Activated CD8-positive, alpha-beta T cell treated with anti-CD3 and anti-CD28 coated beads, Interleukin-2, amount 10 ng/mL, durations not matched to agents 7 days and 5 days (primary cell): ENCODE measurements around the gene BLCAP. TPM values are rescaled to one million over a fixed set of nuclear protein-coding genes. Genes with fewer than 3 reads are reported as not detected.
"Not testable (repeated sequence)": the region's sequence is repeated elsewhere in the genome, so short reads cannot be mapped to it uniquely, and the experiment has no call there.

Experiments used
- ATAC-seq: fragments of 150-1000 bp; cut with Tn5 transposase; one replicate; pipeline ENCODE4 v1.10.0; 2021; ENCODE audit warnings: moderate library complexity
- CTCF ChIA-PET: fragments of 350-600 bp; sonication (Branson Sonifier 250); formaldehyde crosslinking; loops from one replicate; lab custom pipeline; 2021; ENCODE audit warnings: antibody characterized with exemption; lab: Charles Lee
- POLR2A ChIA-PET: fragments of 350-600 bp; sonication (Branson Sonifier 250); formaldehyde crosslinking; loops from one replicate; lab custom pipeline; 2021; ENCODE audit warnings: antibody characterized with exemption; lab: Charles Lee
- DNase-seq: peaks from one replicate; pipeline ENCODE4 v3.0.0-alpha.2; 2020
- H3K27ac Mint-ChIP-seq: one replicate; pipeline ENCODE4 v1.8.0; 2021; ENCODE audit warnings: mild to moderate bottlenecking, mixed read lengths
- H3K27me3 Mint-ChIP-seq: one replicate; pipeline ENCODE4 v1.8.0; 2021; ENCODE audit warnings: low read depth, mixed read lengths
- H3K36me3 Mint-ChIP-seq: one replicate; pipeline ENCODE4 v1.8.0; 2021; ENCODE audit warnings: low read depth, mixed read lengths
- H3K4me1 Mint-ChIP-seq: one replicate; pipeline ENCODE4 v1.8.0; 2021; ENCODE audit warnings: low read depth, mixed read lengths
- H3K4me3 Mint-ChIP-seq: one replicate; pipeline ENCODE4 v1.8.0; 2021; ENCODE audit warnings: mild to moderate bottlenecking, mixed read lengths
- H3K9me3 Mint-ChIP-seq: one replicate; pipeline ENCODE4 v1.8.0; 2022; ENCODE audit warnings: mixed read lengths; ENCODE audit not compliant: insufficient read depth
- total RNA-seq, 2 experiments: library from RNA; stranded (reverse); gene quantifications; one replicate each; pipeline ENCODE4 v1.2.3, GENCODE V29; 2021

The BLCAP gene
- total RNA-seq, 2 experiments from 2014 or later: 33.2 to 34.6 TPM

DNA sequence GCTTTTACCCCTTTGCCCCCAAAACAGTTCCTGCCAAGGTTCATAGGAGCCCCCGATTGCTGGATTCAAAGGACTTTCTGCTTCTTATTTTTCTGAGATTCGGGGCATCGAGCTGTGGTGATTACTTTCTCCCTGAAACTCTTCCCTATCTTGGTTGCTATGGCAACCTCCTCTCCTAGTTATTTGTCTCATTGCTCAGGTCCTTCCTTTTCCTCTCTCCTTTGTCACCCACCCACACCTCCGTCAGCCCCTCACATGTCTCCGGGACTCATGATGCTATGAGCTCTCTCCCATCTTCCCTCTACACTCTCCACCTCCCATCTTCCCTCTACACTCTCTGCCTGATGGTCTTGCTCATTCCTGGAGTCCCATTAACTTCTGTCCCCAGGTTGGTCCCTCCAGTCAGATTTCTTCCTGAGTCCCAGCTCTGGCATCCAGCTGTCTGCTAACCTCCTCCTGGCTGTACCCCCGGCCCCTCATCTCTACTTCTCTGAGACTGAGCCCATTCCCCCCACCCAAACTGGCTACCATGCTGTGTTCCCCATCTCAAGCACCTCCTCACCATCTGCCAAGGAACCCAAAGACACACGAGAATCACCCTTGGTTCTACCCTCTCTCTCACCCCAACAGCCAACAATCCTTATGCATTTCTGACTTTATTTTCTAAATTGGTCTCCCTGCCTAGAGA is 36.9 kb downstream of the BLCAP start:
- no peaks in the 10 kb centered on the region for H3K27me3 Mint-ChIP-seq
- no peaks in the 10 kb centered on the region for H3K9me3 Mint-ChIP-seq
- ATAC-seq (no peak), DNase-seq (no peak)
- peaks cover 3% of the 10 kb centered on the region for H3K4me1 Mint-ChIP-seq
- CTCF ChIA-PET: no interaction called here
- H3K36me3 Mint-ChIP-seq: no peaks in the 10 kb centered on the region
- POLR2A ChIA-PET: no interaction called here
- H3K27ac Mint-ChIP-seq: no peak overlapping the region
- no peak overlapping the region for H3K4me3 Mint-ChIP-seq

DNA sequence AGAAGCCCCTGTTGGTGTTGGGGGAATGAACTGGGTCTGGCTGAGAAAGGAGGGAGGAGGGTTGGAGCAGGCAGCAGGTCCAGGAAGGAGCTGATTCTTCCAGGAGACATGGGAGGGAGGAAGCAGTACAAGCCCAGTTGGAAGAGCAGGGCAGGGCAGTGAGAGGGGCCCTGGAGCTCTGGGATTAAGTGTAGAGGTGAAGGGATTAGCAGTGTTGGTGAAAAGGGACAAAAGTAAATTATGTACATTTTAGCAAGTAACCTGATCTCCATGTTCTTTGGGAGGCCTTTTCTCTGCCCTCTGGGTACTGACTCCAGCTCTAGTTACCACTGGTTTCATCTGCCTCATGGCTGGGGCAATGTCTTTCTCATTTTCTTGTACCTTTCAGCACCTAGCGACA is 41.5 kb downstream of the BLCAP start:
- H3K4me3 Mint-ChIP-seq, H3K4me1 Mint-ChIP-seq, CTCF ChIA-PET, ATAC-seq, H3K27ac Mint-ChIP-seq, H3K9me3 Mint-ChIP-seq, H3K36me3 Mint-ChIP-seq, DNase-seq: not testable (repeated sequence)
- POLR2A ChIA-PET: interaction anchor here (1.3 kb wide), 1 partner anchor 16 kb away, joined by 3 read pairs; no protein-coding TSS in a partner anchor
- H3K27me3 Mint-ChIP-seq: peaks cover 10% of the 10 kb centered on the region

DNA sequence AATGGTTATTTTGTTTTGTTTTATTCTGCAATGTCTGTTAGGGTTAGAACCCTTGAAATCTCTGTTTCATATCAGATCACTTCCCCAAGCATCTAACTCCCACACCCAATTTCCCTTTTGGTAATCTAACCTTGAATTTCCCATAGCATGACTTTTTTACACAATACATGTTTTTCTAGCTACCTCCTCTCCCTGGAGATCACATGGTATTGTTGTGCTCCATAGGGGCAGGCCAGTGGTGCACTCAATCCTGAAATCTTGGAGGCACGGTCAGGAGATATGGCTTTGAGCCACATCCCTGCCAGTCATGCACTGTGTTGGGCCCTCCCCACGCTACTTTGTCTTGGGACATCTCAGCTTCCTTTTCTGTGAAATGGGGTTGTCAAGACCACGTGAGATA is 43.3 kb downstream of the BLCAP start:
- no peaks in the 10 kb centered on the region for H3K36me3 Mint-ChIP-seq
- H3K27me3 Mint-ChIP-seq: peaks cover 16% of the 10 kb centered on the region
- H3K9me3 Mint-ChIP-seq: no peaks in the 10 kb centered on the region
- no peak overlapping the region for H3K4me3 Mint-ChIP-seq
- POLR2A ChIA-PET: no interaction called here
- no peak for ATAC-seq
- DNase-seq: no peak
- no peaks in the 10 kb centered on the region for H3K4me1 Mint-ChIP-seq
- CTCF ChIA-PET: no interaction called here
- H3K27ac Mint-ChIP-seq: no peak overlapping the region

DNA sequence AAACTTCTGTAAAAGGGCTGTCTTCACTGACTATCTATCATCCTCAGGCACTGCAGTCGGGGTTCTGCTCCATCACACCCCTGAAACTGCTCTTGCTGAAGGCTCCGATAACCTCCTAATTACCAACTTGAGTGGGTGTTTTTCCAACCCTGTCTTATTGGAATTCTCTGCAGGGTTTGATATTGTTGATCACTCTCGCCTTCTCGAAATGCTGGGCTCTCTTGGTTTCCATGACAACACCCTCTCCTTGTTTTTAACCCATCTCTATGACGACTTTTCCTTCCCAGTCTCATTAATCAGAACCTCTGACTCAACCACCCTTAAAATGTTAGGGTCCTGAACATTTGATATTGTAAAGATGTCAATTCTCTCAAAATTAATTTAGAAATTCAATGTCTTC is 46.1 kb downstream of the BLCAP start:
- no peak overlapping the region for H3K27ac Mint-ChIP-seq

DNA sequence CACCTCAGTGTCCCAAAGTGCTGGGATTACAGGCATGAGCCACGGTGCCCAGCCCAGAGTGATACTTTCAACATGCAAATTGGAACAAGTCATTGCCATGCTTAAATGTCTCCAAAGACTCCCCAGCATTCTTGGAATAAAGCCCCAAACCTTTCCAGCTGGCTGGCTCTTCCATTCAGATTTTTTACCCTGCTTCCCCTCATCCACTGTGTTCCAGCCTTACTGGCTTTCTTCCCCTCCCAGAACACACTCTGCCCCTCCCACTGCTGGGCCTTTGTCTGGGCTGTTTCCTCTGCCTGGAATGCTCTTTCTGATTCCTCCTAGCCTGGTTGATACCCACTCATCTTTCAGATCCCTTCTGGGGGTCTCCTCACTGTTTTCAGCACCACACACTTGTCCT is 46.8 kb downstream of the BLCAP start:
- no peak overlapping the region for H3K4me3 Mint-ChIP-seq
- H3K9me3 Mint-ChIP-seq: no peaks in the 10 kb centered on the region
- no peak overlapping the region for H3K27ac Mint-ChIP-seq
- H3K27me3 Mint-ChIP-seq: peaks cover 25% of the 10 kb centered on the region
- no peaks in the 10 kb centered on the region for H3K4me1 Mint-ChIP-seq
- no peak for ATAC-seq
- ChIA-PET POLR2A (no interaction called here), CTCF (interaction anchor here (0.6 kb wide), 1 partner anchor 304 kb away, joined by 4 read pairs; no protein-coding TSS in a partner anchor)
- DNase-seq: no peak
- H3K36me3 Mint-ChIP-seq: no peaks in the 10 kb centered on the region

More for the DNA sequence above, 46.1 kb downstream of the BLCAP start:
- no peaks in the 10 kb centered on the region for H3K9me3 Mint-ChIP-seq
- H3K4me1 Mint-ChIP-seq: no peaks in the 10 kb centered on the region
- DNase-seq (no peak), ATAC-seq (no peak)
- ChIA-PET CTCF (interaction anchor here (1.0 kb wide), 1 partner anchor 211 kb away, joined by 3 read pairs; no protein-coding TSS in a partner anchor), POLR2A (no interaction called here)
- H3K27me3 Mint-ChIP-seq: peaks cover 22% of the 10 kb centered on the region
- no peaks in the 10 kb centered on the region for H3K36me3 Mint-ChIP-seq
- no peak overlapping the region for H3K4me3 Mint-ChIP-seq

DNA sequence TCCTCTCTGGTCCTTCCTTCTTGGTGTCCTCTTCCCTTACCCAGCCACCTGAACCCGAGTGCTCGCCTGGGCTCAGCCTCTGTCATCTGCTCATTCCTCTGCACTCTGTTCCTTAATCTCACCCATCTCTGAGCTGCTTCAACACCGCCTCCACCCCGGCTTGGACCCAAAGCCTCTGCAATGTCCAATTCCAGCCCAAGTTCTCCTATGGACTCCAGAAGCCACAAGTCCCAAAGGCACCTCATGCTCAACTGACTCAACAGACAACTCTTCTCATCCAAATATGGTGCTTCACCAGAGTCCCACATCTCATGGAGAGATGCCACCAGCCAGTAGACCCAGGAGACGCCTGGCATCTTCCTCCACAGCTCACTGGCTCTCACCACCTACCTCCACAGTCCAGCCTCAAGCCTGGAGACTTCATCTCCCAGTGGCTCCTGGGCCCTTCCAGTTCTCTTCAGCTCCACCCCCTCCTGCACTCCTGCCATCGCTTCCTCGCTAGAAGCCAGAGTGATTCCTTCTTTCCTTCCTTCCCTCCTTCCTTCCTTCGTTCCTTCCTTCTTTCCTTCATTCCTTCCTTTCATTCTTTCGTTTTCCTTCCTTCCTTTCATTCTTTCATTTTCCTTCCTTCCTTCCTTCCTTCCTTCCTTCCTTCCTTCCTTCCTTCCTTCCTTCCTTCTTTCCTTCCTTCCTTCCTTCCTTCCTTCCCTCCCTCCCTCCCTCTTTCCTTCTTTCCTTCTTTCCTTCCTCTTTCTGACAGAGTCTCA is 47.6 kb downstream of the BLCAP start:
- ATAC-seq (no peak), DNase-seq (no peak)
- POLR2A ChIA-PET: no interaction called here
- Mint-ChIP-seq H3K4me1 (no peaks in the 10 kb centered on the region), H3K4me3 (no peak overlapping the region), H3K27me3 (peaks cover 23% of the 10 kb centered on the region), H3K36me3 (no peaks in the 10 kb centered on the region), H3K9me3 (no peaks in the 10 kb centered on the region), H3K27ac (no peak overlapping the region)
- CTCF ChIA-PET: interaction anchor here (0.6 kb wide), 1 partner anchor 303 kb away, joined by 4 read pairs; no protein-coding TSS in a partner anchor

DNA sequence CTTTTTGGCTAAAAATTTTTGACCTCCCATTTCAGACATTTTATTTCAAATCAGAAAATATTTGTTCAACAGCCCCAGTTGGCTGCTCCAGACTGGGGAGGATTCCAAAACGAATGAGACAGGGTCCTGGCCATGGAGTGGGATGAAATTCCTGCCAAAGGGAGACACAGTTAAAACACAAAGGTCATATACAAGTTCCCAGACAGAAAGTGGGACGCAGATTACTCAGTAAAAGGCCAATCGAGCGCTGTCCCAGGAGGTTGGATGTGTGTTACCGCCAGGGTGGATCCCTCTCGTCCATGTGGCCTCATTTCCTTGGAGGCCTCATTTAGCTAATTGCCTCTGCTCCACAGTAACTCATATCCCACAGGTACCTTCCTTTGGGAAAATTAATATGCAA is 48.4 kb downstream of the BLCAP start:
- Mint-ChIP-seq H3K4me1 (no peaks in the 10 kb centered on the region), H3K4me3 (no peak overlapping the region), H3K9me3 (no peaks in the 10 kb centered on the region), H3K27me3 (peaks cover 22% of the 10 kb centered on the region), H3K36me3 (no peaks in the 10 kb centered on the region), H3K27ac (no peak overlapping the region)
- ATAC-seq: no peak
- ChIA-PET POLR2A (no interaction called here), CTCF (no interaction called here)
- DNase-seq: no peak

DNA sequence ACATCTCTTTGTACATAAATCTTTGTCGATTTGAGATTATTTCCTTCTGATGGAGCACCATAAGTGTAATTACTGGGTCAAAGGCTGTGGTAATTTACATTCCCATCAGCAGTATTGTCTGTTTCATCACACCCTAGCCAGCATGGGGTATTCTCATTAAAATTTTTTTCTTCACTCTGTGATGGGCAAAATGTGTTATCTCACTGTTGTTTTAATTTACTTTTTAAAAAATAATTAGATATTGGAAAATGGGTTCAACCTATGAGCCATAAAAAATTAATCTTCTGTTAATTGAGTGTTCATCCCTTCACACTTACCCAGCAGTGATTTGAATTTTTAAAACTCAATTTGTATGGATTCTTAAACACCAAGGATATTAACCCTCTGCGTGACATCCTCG is 50.6 kb downstream of the BLCAP start:
- H3K27ac Mint-ChIP-seq: no peak overlapping the region
- no peaks in the 10 kb centered on the region for H3K4me1 Mint-ChIP-seq
- ATAC-seq (no peak), DNase-seq (no peak)
- ChIA-PET POLR2A (no interaction called here), CTCF (no interaction called here)
- H3K36me3 Mint-ChIP-seq: no peaks in the 10 kb centered on the region
- no peak overlapping the region for H3K4me3 Mint-ChIP-seq
- H3K9me3 Mint-ChIP-seq: no peaks in the 10 kb centered on the region
- H3K27me3 Mint-ChIP-seq: peaks cover 18% of the 10 kb centered on the region

DNA sequence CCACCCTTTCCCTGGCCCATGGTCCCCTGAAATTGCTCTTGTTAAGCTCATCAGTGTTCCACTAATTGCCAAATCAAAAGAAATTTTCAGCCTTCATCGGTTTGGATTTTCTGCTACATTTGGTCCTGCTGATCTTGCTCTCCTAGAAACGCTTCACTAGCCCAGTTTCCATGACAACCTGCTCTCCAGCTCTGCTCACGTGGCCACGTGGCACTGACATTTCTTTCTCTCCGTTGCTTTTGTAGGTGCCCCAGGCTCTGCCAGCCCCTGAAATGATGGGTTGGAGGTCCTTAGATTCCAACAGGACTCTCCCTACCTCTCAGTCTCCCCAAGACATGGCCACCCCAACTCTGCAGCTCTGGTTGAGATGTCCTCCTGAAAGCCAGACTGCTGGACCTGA is 52.4 kb downstream of the BLCAP start:
- no peaks in the 10 kb centered on the region for H3K4me1 Mint-ChIP-seq
- ATAC-seq (no peak), DNase-seq (no peak)
- no peak overlapping the region for H3K4me3 Mint-ChIP-seq
- no peaks in the 10 kb centered on the region for H3K36me3 Mint-ChIP-seq
- POLR2A ChIA-PET: no interaction called here
- CTCF ChIA-PET: no interaction called here
- peaks cover 15% of the 10 kb centered on the region for H3K27me3 Mint-ChIP-seq
- no peaks in the 10 kb centered on the region for H3K9me3 Mint-ChIP-seq
- no peak overlapping the region for H3K27ac Mint-ChIP-seq

DNA sequence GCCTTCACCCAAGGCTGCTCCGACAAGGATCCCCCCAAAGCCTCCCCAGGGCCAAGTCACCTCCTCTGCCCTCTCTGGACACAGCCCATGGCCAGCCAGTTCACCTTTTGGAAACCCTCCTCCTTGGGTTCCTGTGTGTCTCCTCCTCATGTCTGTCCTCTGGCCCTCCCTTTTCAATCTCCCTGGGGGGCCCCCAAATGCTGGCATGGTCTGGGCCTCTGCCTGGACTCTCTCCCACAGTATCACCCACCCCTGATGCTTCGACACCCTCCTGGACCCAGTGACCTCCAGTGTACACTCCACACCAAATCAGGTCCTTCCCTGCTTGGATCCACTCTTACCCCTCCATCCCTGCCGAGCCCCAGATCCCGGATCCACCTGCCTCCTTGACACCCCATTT is 53.3 kb downstream of the BLCAP start:
- CTCF ChIA-PET: no interaction called here
- Mint-ChIP-seq H3K27ac (no peak overlapping the region), H3K4me1 (no peaks in the 10 kb centered on the region), H3K4me3 (no peak overlapping the region), H3K27me3 (peaks cover 12% of the 10 kb centered on the region), H3K36me3 (no peaks in the 10 kb centered on the region), H3K9me3 (no peaks in the 10 kb centered on the region)
- no peak for ATAC-seq
- DNase-seq: no peak
- POLR2A ChIA-PET: no interaction called here

DNA sequence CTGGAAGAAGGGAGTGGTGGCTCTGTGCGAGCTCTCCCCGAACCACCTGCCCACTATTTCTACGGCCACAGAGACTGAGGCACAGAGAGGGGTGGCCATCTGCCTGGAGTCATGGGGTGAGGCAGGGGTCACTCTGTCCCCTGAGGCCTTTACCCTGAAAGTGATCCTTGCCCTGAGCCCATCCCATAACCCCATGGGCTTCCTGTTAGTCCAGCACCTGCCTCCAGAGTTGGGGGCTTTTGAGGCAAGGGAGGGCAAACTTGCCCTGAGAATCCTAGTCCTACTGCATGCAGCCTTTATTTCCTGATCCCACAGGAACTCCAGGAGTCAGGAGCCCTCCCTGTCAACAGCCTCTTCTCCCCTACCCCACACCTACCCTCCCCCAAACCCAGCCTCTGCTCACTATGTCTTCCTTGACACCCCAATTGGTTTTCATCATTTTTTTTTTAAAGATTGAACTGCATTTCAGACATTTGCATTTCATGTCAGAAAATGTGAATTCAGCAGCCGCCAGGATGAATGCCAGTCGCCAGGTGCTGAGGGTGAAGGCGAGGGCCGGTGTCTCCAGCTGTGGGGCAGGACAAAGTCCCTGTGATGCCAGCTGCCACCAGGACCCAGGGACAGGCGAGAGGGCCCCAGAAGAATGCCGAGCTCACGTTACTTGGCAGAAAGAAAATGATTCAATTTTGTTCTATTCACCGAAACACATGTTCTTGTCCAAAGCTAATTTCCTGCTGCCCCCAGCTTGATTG is 54.3 kb downstream of the BLCAP start:
- no peak for DNase-seq
- ChIA-PET POLR2A (no interaction called here), CTCF (no interaction called here)
- Mint-ChIP-seq H3K27me3 (peaks cover 15% of the 10 kb centered on the region), H3K4me3 (no peak overlapping the region), H3K27ac (no peak overlapping the region), H3K4me1 (no peaks in the 10 kb centered on the region), H3K36me3 (no peaks in the 10 kb centered on the region), H3K9me3 (no peaks in the 10 kb centered on the region)
- no peak for ATAC-seq

DNA sequence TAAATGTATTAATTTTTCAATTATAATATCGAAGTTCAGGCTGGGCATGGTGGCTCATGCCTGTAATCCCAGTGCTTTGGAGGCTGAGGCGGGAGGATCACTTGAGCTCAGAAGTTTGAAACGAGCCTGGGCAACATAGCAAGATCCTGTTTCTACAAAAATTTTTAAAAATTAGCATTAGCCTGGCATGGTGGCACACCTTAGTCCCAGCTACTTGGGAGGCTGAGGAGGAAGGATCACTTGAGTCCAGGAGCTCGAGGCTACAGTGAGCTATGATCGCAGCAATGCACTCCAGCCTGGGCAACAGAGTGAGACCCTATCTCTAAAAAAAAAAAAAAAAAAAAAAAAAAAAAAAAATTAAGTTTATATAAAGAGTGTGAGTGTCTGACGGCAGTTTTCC is 55.2 kb downstream of the BLCAP start:
- ATAC-seq, POLR2A ChIA-PET, H3K27me3 Mint-ChIP-seq, CTCF ChIA-PET, DNase-seq, H3K4me1 Mint-ChIP-seq, H3K27ac Mint-ChIP-seq, H3K36me3 Mint-ChIP-seq, H3K4me3 Mint-ChIP-seq, H3K9me3 Mint-ChIP-seq: not testable (repeated sequence)
